ENCODE results near the gene RYR3.

RYR3 gene

DNA sequence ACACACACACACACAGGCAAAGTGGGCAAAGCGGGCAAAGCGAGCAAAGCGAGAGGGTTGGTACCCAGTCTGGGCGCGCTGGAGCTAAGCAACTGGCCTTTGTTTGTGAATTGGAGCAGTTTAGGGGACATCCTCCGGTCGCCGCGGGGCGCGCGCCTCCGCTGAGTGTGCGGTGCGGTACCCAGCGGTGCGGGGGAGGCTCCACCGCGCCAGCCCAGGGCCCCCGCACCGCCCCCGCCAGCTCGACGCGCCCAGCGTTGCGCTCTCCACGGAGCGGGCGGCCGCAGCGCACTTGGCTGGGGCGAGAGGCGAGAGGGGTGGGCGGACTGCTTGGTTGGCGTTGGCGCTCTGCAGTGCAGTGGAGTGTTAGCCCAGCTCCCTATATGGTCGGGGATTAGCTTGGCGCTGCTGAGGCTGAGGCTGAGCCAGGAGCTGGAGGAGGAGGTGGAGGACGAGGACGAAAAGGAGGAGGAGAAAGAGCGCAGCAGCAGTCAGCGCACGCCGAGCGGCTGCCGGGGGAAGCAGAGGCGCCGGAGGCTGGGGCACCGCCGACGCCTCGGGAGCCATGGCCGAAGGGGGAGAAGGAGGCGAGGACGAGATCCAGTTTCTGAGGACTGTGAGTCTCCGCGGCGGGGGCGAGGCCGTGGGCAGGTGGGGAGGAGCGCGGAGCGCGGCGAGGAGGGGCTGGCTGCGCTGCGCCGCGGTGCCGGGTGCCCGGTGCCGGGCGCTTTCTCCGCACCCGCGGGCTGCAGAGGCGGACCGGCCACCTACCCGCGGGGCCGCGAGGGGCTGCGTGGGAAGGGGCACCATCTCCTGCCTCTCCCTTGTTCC is at the start of gene RYR3:
TSS of gene RYR3 (plus strand) at position 487 of the 831 bp plus-strand sequence. CDS start at position 566, 79 bp downstream.
- TF ChIP-seq POLR2A (IDR thresholded peaks at IDR 0.05; ENCODE audit: low read length) (peak; percentile 36), GATA1 (IDR thresholded peaks at IDR 0.05; ENCODE audit: low read depth, low read length) (no peak)
- DNase-seq = peak; percentile 74 to 77

DNA sequence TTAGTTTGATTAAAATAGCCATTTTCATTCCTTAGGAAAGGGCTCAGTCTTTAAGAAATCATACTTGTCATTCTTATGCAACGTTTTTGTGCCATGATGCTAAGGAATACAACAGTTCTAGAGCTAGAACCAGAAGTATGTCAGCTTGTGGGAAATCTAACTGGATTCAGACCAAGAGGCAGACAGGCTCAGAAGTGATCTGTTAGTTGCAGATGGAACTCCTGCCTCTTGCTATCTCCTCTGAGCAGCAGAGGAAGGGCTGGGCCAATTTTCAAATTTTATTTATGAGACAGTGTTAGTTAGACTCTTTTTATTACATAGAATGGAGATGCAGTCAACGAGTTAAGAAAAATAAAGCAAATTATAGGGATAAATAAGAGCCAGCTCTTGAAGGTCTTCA is 48.5 kb upstream of the RYR3 start:
- TF ChIP-seq POLR2A (IDR thresholded peaks at IDR 0.05; ENCODE audit: low read length) (no peak), GATA1 (IDR thresholded peaks at IDR 0.05; ENCODE audit: low read depth, low read length) (no peak)

DNA sequence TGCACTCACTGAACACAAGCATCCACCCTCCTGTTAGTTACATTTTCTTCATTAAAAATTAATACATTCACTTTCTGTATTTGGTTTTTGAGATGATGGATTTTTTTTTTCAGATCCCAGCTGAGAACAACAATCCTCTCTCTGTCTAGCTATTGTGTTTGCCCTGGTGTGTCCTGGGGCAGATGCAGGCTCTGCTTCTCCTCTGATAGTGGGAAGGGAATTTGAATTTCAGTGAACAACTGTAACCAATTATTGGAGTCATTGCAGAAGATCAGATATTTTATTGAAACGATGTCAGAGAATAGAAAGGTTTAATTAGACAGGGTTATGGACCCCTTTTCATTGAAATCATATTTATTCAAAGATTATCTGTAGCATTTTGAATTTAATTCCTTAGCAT is 33.1 kb upstream of the RYR3 start:
- TF ChIP-seq POLR2A (IDR thresholded peaks at IDR 0.05; ENCODE audit: low read length) (no peak), GATA1 (IDR thresholded peaks at IDR 0.05; ENCODE audit: low read depth, low read length) (no peak)

More for the DNA sequence above, 48.5 kb upstream of the RYR3 start:
- DNase-seq = peak; percentile 34 to 62

DNA sequence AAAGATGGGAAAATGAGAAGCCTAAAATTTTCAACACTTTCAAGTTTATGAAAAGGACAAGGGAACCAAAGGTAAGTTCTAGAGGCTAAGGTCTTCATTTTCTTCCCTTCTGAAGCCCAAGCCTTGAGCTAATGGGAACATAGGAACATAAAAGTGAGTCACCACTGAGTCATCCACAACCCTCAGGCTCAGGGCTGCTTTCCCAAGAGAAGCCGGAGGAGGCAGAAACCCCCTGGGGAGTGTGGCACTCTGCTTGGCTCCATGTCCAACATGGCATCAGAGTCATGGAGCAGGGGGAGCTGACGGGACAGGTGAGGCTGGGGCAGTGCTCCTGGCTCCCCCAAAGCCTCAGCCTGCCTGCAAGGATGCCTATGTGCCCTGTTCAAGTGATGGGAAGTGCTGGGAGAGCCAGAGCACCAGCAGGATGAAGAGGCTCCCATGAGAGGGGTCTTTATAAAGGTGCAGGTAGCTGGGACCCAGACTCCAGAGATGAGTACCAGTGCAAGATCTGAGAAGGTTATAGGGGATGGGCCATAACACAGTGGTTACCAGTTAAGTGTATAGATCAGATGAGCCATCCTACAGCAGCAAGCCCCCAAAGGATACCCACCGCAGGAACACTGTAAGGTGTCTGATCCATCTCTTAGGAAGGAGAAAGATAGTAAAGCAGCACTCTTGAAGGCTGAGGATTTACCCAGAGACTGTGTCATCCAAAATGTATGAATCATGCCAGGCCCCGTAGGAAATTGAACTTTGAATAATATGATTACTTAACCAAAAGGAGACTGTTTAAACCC is 31.8 kb upstream of the RYR3 start:
- peak in 1 of 2 experiments; percentile 22 for DNase-seq
- TF ChIP-seq GATA1 (IDR thresholded peaks at IDR 0.05; ENCODE audit: low read depth, low read length) (no peak), POLR2A (IDR thresholded peaks at IDR 0.05; ENCODE audit: low read length) (no peak)

More for the DNA sequence above, 33.1 kb upstream of the RYR3 start:
- no peak for DNase-seq

DNA sequence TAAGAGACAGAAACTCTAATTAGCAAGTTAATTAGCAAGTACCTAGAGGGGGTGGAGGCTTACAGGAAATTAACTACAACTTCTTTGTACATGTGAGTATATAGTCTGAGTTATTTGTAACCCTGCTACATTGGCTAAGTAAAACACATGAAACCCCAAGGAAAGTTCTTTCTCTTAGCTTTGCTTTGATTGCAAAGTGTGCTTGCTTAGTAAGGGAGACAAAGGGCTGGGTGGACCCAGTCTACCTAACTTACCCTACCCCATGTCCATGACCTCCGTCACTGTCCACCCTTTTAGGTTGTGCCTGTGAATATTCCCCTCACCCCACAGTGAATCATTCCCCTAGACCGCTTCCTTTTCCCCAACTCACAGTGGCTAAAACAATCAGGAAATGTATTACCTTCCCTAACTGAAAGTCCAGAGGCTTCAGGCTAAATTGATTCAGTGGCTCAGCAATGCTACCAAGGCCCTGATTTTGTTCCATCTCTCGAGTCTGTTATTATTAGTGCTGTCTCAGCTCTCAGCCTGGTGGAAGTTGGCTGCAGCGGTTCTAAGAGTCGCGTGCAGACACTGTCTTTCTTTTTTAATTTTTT is 31.1 kb upstream of the RYR3 start:
- no peak for TF ChIP-seq POLR2A (IDR thresholded peaks at IDR 0.05; ENCODE audit: low read length)
- DNase-seq = no peak

DNA sequence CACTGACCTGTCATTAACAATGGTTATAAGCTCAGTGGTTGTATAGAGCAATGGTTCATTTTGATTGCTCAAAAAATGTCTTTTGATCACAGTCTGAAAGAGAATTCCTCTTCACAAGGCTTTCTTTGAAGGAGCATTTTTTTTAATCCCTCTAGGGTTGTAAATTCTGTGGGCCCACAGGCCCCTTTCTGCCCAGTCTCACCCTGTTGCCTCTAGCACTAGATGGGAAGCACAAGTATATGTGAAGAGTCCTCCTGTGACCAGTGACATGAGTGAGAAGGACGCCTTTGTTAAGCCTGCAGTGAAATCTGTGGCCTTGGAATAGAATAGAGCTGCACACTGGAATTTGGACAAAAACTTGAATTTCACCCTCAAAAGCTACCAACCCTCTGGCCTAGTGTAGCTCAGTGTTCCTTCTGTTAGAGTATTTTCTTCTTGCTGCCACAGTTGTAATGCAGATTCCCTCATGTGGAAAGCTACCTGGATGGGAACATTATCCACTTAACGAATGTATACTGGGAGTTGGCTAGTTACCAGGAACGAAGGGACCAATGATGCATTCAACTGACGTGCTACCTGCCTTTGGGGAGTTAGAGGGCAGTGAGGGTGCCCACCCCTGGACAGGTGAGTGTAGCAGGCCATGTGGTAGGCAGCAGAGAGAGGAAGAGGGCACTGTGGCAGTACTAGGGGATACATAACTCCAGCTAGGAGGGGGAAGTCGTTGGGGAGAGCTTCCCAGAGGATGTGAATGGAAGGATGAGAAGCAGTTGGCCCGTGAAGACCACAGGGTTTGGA is 28.3 kb upstream of the RYR3 start:
- no peak for DNase-seq
- TF ChIP-seq GATA1 (IDR thresholded peaks at IDR 0.05; ENCODE audit: low read depth, low read length) = no peak
- no peak for TF ChIP-seq POLR2A (IDR thresholded peaks at IDR 0.05; ENCODE audit: low read length)

DNA sequence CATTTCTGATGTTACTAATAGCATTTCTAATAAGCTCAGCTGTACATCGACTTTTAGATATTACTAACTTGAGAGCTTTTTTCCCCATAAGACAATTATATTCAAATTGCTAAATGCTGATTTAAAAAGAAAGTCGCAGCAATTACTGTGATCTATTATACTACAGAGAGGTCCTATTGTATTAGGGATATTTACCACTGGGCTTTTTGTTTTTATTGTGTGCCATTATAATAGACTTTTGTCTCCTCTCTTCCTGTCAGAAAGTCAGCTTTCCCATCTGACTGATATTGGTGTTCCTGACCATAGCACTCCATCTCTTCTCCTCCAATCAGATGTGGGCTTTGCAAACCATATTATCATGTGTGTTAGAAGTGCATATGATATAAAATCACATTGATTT is 27.2 kb upstream of the RYR3 start:
- no peak for TF ChIP-seq GATA1 (IDR thresholded peaks at IDR 0.05; ENCODE audit: low read depth, low read length)
- TF ChIP-seq POLR2A (IDR thresholded peaks at IDR 0.05; ENCODE audit: low read length) = no peak
- DNase-seq = no peak

DNA sequence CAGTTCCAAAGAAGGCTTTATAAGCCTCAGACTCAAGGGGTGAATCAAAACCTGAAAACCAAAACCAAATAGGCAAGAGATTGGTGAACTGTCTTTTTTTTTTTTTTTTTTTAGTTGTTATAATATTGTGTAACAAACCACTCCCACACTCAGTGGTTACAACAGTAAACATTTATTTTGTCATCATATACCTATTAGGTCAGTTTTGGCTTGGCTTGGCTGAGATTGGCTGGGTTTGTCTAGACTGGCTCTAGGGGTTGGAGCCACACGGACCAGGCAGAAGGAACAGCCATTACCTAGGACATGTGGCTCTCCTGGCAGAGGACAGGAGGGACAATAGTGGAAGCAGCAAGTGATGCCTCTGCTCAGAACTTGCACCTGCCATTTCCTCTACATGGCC is 26.4 kb upstream of the RYR3 start:
- no peak for DNase-seq
- TF ChIP-seq GATA1 (IDR thresholded peaks at IDR 0.05; ENCODE audit: low read depth, low read length) = no peak
- TF ChIP-seq POLR2A (IDR thresholded peaks at IDR 0.05; ENCODE audit: low read length) = no peak

DNA sequence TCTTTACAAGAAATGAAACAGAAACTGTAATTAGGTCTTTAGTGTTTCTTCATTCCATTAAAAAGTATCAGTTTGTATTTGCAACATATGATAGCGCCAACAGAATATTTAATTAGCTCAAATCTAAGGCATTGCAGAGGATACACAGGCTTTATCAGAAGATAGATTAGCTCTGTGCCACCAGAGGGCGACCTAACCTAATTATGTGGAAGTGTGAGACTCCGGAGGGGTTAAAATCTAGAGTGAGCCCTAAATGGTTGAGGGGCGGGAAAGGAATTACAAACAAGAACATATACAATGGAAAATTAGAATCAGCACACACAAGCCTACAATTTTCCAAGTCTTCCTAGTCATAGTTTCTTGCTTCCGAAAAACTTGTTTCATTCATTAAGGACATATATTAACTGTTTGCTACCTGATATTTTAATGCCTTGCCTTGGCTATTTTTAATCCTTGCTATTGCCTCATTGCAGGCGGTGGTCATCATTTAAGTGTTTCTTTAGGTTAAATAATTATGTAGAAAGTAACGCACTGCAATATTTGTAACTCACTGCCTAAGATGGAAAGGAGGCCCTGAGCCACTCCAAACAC is 18.0 kb upstream of the RYR3 start:
- TF ChIP-seq GATA1 (IDR thresholded peaks at IDR 0.05; ENCODE audit: low read depth, low read length) = no peak
- no peak for TF ChIP-seq POLR2A (IDR thresholded peaks at IDR 0.05; ENCODE audit: low read length)
- peak; percentile 75 to 87 for DNase-seq

DNA sequence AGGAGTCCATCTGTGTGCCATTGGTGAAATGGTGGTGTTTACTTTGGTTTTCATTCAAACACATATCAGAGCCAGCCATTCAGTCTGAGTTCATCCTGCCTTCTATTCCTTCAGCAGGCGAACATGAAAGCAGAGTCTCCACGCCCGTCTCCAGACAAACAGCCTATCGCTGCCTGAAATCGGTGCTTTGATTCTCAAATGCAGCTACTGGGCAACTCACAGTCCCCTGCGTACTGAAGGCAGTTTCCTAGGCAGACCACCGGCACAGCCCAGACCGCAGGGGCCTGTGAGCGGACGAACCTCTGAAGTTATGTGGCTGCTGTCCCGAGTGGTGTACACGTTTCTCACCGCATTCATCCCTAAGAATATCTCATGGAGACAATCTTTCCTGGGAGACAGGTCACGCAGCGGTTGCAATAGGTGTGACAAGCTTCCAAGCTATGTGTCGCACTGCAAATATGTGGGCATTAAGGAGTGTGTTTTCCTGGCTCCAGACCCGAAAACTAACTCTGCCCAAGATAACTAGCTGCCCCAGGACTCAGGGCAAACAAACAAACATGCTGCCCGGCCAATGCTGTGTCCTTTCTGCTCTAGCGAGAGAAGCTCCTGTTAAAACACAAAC is 16.9 kb upstream of the RYR3 start:
- DNase-seq = no peak
- TF ChIP-seq POLR2A (IDR thresholded peaks at IDR 0.05; ENCODE audit: low read length) (no peak), GATA1 (IDR thresholded peaks at IDR 0.05; ENCODE audit: low read depth, low read length) (no peak)

DNA sequence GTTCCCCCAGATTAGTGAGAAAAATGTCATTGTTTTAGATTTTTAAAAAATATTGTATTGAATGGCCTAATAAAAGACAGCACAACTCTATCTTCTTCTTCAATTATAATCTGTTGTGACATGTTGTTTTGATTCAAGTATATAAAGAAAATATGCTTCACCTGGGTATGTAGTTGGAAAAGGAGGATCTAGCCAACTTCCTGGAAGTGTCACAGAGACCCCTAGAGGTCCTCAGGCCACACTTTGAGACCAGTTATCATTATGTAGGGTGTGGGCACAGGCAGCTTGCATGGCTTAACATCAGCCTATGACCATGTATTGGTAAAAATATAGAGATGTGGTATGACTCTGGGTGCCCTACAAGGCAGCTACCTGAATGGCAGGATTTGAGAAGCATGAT is 14.7 kb upstream of the RYR3 start:
- TF ChIP-seq GATA1 (IDR thresholded peaks at IDR 0.05; ENCODE audit: low read depth, low read length) (no peak), POLR2A (IDR thresholded peaks at IDR 0.05; ENCODE audit: low read length) (no peak)
- DNase-seq = peak in 1 of 2 experiments; percentile 6

DNA sequence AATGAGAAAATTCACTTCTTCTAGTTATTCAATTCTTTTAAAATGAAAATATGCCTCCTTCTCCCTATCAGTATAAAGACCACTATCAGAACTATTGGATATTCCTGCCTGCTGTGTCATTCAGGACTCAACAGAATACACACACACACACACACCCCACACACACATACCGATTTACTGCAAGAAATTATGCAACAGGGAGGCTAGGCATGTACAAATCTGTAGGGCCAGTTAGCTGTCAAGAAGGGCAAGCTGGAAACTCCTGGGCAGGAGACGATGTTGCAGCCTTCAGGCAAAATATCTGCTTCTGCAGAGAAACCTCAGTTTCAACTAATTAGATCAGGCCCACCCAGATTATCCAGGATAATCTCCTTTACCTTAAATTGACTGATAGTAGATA is 13.9 kb upstream of the RYR3 start:
- TF ChIP-seq GATA1 (IDR thresholded peaks at IDR 0.05; ENCODE audit: low read depth, low read length) = no peak
- no peak for TF ChIP-seq POLR2A (IDR thresholded peaks at IDR 0.05; ENCODE audit: low read length)

DNA sequence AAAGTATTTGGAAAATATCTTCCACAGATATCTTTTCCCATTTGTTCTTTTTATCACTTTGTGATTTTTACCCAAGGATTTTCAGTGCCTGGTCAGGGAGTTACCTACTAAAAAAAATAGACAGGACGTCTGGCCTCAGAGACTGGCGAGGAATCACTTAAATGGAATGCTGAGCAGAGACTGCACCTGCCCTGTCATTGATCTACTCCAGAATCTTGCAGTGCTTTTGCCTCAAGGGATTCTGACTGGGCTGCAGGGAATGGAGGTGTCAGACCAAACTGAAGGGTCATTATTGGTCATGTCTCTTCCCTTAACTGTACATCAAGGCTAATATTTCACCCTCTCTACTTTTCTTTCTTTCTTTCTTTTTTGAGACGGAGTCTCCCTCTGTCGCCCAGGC is 12.1 kb upstream of the RYR3 start:
- no peak for DNase-seq
- TF ChIP-seq GATA1 (IDR thresholded peaks at IDR 0.05; ENCODE audit: low read depth, low read length) (no peak), POLR2A (IDR thresholded peaks at IDR 0.05; ENCODE audit: low read length) (no peak)

More for the DNA sequence above, 13.9 kb upstream of the RYR3 start:
- no peak for DNase-seq
